K562 (cell line): Measurements from ENCODE around the gene ADAMTS6. TPM values are rescaled to one million over a fixed set of nuclear protein-coding genes. Genes with fewer than 3 reads are reported as not detected.

ENCODE experiments used
- ZNF449 ChIP-seq: fragments of 250-450 bp; sonication (Bioruptor Pico); IDR thresholded peaks from 2 replicates; pipeline ENCODE4 v1.8.0; 2022; ENCODE audit warnings: moderate library complexity, mild to moderate bottlenecking, inconsistent platforms
- polyA plus RNA-seq, 8 experiments: library from polyadenylated mRNA; depleted of rRNA in 4 of 8; stranded (reverse) in 5 of 8; unstranded in 3 of 8; fragments of >200 nt; fragmentation: Nextera tagmentation in 2 of 8; fragmentation: Illumina TruSeq in 1 of 8; extraction: Ambion mirVana in 2 of 8; extraction: Trizol in 1 of 8; gene quantifications; 2 replicates each; pipeline versions ENCODE4 v1.2.1 to v1.2.3, GENCODE V29; 2011 to 2014; ENCODE audit warnings: inconsistent platforms in 1 of 8, missing spikeins in 1 of 8
- total RNA-seq, 7 experiments: library from RNA; depleted of rRNA in 6 of 7; stranded (reverse); fragments of >200 nt in 6 of 7; fragmentation: Illumina TruSeq in 2 of 7; extraction: Trizol in 2 of 7; gene quantifications; 2 replicates each; pipeline versions ENCODE4 v1.2.1 to v1.2.3, GENCODE V29; 2011 to 2021; ENCODE audit warnings: low replicate concordance in 1 of 7
- TF ChIP-seq, protein P1 (sequence below): fragments of 450-650 bp; IDR thresholded peaks from 2 replicates; pipeline ENCODE4 v1.6.1; 2016; ENCODE audit warnings: mild to moderate bottlenecking, moderate library complexity

ADAMTS6 gene
- total and polyA plus RNA-seq, 9 of the 15 experiments (the other 6 are each of a cell fraction or from before 2014, with no cell fraction given) = 0.57 to 5.3 (median 1.5) TPM

DNA sequence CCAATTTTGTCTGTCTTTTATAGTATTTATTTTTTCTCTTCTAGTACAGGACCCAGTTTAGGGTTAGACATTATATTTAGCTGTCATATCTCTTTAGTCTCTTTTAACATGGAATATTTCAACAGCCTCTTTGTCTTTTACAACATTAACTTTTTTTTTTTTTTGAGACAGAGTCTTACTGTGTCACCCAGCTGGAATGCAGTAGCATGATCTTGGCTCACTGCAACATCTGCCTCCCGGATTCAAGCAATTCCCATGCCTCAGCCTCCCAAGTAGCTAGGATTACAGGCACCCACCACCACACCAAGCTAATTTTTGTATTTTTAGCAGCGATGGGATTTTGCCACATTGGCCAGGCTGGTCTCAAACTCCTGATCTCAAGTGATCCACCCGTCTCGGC lies 90.1 kb downstream of the ADAMTS6 start (continued):
- TF ChIP-seq ZNF449 (CRISPR knock-in tag) = no peak
- TF ChIP-seq, protein P1, sequence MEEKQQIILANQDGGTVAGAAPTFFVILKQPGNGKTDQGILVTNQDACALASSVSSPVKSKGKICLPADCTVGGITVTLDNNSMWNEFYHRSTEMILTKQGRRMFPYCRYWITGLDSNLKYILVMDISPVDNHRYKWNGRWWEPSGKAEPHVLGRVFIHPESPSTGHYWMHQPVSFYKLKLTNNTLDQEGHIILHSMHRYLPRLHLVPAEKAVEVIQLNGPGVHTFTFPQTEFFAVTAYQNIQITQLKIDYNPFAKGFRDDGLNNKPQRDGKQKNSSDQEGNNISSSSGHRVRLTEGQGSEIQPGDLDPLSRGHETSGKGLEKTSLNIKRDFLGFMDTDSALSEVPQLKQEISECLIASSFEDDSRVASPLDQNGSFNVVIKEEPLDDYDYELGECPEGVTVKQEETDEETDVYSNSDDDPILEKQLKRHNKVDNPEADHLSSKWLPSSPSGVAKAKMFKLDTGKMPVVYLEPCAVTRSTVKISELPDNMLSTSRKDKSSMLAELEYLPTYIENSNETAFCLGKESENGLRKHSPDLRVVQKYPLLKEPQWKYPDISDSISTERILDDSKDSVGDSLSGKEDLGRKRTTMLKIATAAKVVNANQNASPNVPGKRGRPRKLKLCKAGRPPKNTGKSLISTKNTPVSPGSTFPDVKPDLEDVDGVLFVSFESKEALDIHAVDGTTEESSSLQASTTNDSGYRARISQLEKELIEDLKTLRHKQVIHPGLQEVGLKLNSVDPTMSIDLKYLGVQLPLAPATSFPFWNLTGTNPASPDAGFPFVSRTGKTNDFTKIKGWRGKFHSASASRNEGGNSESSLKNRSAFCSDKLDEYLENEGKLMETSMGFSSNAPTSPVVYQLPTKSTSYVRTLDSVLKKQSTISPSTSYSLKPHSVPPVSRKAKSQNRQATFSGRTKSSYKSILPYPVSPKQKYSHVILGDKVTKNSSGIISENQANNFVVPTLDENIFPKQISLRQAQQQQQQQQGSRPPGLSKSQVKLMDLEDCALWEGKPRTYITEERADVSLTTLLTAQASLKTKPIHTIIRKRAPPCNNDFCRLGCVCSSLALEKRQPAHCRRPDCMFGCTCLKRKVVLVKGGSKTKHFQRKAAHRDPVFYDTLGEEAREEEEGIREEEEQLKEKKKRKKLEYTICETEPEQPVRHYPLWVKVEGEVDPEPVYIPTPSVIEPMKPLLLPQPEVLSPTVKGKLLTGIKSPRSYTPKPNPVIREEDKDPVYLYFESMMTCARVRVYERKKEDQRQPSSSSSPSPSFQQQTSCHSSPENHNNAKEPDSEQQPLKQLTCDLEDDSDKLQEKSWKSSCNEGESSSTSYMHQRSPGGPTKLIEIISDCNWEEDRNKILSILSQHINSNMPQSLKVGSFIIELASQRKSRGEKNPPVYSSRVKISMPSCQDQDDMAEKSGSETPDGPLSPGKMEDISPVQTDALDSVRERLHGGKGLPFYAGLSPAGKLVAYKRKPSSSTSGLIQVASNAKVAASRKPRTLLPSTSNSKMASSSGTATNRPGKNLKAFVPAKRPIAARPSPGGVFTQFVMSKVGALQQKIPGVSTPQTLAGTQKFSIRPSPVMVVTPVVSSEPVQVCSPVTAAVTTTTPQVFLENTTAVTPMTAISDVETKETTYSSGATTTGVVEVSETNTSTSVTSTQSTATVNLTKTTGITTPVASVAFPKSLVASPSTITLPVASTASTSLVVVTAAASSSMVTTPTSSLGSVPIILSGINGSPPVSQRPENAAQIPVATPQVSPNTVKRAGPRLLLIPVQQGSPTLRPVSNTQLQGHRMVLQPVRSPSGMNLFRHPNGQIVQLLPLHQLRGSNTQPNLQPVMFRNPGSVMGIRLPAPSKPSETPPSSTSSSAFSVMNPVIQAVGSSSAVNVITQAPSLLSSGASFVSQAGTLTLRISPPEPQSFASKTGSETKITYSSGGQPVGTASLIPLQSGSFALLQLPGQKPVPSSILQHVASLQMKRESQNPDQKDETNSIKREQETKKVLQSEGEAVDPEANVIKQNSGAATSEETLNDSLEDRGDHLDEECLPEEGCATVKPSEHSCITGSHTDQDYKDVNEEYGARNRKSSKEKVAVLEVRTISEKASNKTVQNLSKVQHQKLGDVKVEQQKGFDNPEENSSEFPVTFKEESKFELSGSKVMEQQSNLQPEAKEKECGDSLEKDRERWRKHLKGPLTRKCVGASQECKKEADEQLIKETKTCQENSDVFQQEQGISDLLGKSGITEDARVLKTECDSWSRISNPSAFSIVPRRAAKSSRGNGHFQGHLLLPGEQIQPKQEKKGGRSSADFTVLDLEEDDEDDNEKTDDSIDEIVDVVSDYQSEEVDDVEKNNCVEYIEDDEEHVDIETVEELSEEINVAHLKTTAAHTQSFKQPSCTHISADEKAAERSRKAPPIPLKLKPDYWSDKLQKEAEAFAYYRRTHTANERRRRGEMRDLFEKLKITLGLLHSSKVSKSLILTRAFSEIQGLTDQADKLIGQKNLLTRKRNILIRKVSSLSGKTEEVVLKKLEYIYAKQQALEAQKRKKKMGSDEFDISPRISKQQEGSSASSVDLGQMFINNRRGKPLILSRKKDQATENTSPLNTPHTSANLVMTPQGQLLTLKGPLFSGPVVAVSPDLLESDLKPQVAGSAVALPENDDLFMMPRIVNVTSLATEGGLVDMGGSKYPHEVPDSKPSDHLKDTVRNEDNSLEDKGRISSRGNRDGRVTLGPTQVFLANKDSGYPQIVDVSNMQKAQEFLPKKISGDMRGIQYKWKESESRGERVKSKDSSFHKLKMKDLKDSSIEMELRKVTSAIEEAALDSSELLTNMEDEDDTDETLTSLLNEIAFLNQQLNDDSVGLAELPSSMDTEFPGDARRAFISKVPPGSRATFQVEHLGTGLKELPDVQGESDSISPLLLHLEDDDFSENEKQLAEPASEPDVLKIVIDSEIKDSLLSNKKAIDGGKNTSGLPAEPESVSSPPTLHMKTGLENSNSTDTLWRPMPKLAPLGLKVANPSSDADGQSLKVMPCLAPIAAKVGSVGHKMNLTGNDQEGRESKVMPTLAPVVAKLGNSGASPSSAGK = no peak
